Mesothelial cell of epicardium (in vitro differentiated cells): ENCODE results near the gene PTDSS2. TPM values are rescaled to one million over a fixed set of nuclear protein-coding genes. Genes with fewer than 3 reads are reported as not detected.
"Not testable (repeated sequence)": the region's sequence is repeated elsewhere in the genome, so short reads cannot be mapped to it uniquely, and the experiment has no call there.

Experiments used
- DNase-seq, 2 experiments: peaks; one replicate each; pipeline ENCODE4 v3.0.0; 2021; ENCODE audit warnings: low spot score in 2 of 2; ENCODE audit not compliant: unreplicated experiment in 2 of 2
- H3K27ac Mint-ChIP-seq: 2 replicates; pipeline ENCODE4 v1.8.0; 2021; ENCODE audit warnings: mixed read lengths
- H3K27me3 Mint-ChIP-seq: 2 replicates; pipeline ENCODE4 v1.8.0; 2021; ENCODE audit warnings: low read depth, mixed read lengths
- H3K36me3 Mint-ChIP-seq: 2 replicates; pipeline ENCODE4 v1.8.0; 2021; ENCODE audit warnings: mixed read lengths
- H3K4me1 Mint-ChIP-seq: 2 replicates; pipeline ENCODE4 v1.8.0; 2021; ENCODE audit warnings: mixed read lengths
- H3K4me3 Mint-ChIP-seq: 2 replicates; pipeline ENCODE4 v1.8.0; 2021; ENCODE audit warnings: mild to moderate bottlenecking, moderate library complexity, mixed read lengths
- H3K9me3 Mint-ChIP-seq: 2 replicates; pipeline ENCODE4 v1.8.0; 2021; ENCODE audit warnings: mixed read lengths
- CTCF ChIP-seq: fragments of 200-600 bp; sonication (generic); IDR thresholded peaks from one replicate; pipeline ENCODE4 v1.5.0; 2021; ENCODE audit warnings: antibody characterized with exemption; ENCODE audit not compliant: unreplicated experiment
- total RNA-seq: library from RNA; stranded (reverse); gene quantifications from 3 replicates; pipeline ENCODE4 v1.2.1, GENCODE V29; 2021

PTDSS2 gene
- total RNA-seq, result 39.0 to 49.7 TPM (median 42.1 TPM) in 3 replicates

DNA sequence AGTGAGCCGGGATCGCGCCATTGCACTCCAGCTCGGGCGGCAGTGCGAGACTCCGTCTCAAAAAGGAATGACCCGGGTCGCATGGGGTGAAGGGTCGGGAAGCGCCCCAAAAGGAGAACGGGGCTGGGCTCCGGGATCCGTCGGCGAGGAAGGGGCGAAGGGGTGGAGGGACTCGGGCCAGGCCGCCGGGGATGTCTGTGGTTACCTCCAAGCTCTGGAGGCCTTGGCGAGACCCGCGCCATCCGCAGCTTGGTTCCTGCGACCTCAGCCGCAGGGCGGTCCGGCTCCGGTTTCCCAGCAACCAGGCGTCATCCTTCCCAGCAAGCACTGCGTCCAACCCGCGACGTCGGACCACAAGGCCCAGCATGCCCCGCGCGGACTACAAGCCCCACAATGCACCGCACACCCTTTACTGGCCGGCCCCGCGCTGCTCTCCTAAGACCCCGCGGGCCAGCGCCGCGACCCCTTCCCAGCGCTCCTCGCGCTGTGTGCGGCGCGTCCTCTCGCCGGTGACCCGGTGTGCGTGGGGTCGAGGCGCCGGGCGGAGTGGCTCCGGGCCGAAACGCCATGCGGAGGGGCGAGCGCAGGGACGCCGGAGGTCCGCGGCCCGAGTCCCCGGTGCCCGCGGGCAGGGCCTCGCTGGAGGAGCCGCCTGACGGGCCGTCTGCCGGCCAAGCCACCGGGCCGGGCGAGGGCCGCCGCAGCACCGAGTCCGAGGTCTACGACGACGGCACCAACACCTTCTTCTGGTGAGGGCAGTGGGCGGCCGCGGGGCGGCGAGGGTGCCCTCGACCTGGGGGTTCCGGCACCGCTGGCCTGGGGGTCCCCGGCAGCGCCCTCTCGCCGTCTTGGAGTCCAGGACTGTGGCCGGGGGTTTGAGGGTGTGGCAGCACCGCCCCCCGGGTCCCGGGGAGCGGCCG is at the start of gene PTDSS2:
Gene PTDSS2 (plus strand): TSS at position 391 of the 920 bp plus-strand sequence. CDS start 177 bp downstream, at position 568.
- TF ChIP-seq CTCF, result no peak
- Mint-ChIP-seq H3K4me1 (peaks cover 30% of the 10 kb centered on the region), H3K27me3 (no peaks in the 10 kb centered on the region), H3K9me3 (no peaks in the 10 kb centered on the region), H3K36me3 (peaks cover 3% of the 10 kb centered on the region), H3K4me3 (peak within 1 kb of the TSS; percentile 91), H3K27ac (peak within 1 kb of the TSS; percentile 92)
- peak; percentile 86 to 93 for DNase-seq

GRCh38 chr11:401196-401595 is 48.9 kb upstream of the PTDSS2 start:
- not testable (repeated sequence) for DNase-seq, H3K4me3 Mint-ChIP-seq, H3K27ac Mint-ChIP-seq, H3K9me3 Mint-ChIP-seq, H3K4me1 Mint-ChIP-seq, H3K27me3 Mint-ChIP-seq
- peaks cover 11% of the 10 kb centered on the region for H3K36me3 Mint-ChIP-seq

GRCh38 chr11:403021-403760 is 46.9 kb upstream of the PTDSS2 start:
- no peak for TF ChIP-seq CTCF
- no peaks in the 10 kb centered on the region for H3K9me3 Mint-ChIP-seq
- peaks cover 6% of the 10 kb centered on the region for H3K4me1 Mint-ChIP-seq
- no peak for DNase-seq
- no peaks in the 10 kb centered on the region for H3K27me3 Mint-ChIP-seq
- no peak overlapping the region for H3K4me3 Mint-ChIP-seq
- H3K27ac Mint-ChIP-seq, result no peak overlapping the region
- H3K36me3 Mint-ChIP-seq, result peaks cover 9% of the 10 kb centered on the region

- DNase-seq, result no peak
- Mint-ChIP-seq H3K27ac (no peak overlapping the region), H3K4me1 (peaks cover 6% of the 10 kb centered on the region), H3K36me3 (peaks cover 6% of the 10 kb centered on the region), H3K9me3 (no peaks in the 10 kb centered on the region), H3K27me3 (no peaks in the 10 kb centered on the region), H3K4me3 (no peak overlapping the region)
- no peak for TF ChIP-seq CTCF
Measured at GRCh38 chr11:403761-404431, 46.2 kb upstream of the PTDSS2 start.

GRCh38 chr11:404551-405264 is 45.4 kb upstream of the PTDSS2 start:
- H3K27ac Mint-ChIP-seq, result no peak overlapping the region
- peaks cover 2% of the 10 kb centered on the region for H3K36me3 Mint-ChIP-seq
- H3K27me3 Mint-ChIP-seq, result no peaks in the 10 kb centered on the region
- DNase-seq, result no peak
- no peak overlapping the region for H3K4me3 Mint-ChIP-seq
- no peaks in the 10 kb centered on the region for H3K9me3 Mint-ChIP-seq
- no peak for TF ChIP-seq CTCF
- H3K4me1 Mint-ChIP-seq, result peaks cover 6% of the 10 kb centered on the region
